ENCODE results near the gene CANT1. TPM values are rescaled to one million over a fixed set of nuclear protein-coding genes. Genes with fewer than 3 reads are reported as not detected.
A peak's percentile ranks its signal among the peaks of the same experiment; 100 is the strongest.

Gene CANT1
- total and polyA plus RNA-seq, 2 of the 13 experiments (the other 11 are each of a cell fraction or from before 2014, with no cell fraction given) = 34.1 to 42.1 TPM

DNA sequence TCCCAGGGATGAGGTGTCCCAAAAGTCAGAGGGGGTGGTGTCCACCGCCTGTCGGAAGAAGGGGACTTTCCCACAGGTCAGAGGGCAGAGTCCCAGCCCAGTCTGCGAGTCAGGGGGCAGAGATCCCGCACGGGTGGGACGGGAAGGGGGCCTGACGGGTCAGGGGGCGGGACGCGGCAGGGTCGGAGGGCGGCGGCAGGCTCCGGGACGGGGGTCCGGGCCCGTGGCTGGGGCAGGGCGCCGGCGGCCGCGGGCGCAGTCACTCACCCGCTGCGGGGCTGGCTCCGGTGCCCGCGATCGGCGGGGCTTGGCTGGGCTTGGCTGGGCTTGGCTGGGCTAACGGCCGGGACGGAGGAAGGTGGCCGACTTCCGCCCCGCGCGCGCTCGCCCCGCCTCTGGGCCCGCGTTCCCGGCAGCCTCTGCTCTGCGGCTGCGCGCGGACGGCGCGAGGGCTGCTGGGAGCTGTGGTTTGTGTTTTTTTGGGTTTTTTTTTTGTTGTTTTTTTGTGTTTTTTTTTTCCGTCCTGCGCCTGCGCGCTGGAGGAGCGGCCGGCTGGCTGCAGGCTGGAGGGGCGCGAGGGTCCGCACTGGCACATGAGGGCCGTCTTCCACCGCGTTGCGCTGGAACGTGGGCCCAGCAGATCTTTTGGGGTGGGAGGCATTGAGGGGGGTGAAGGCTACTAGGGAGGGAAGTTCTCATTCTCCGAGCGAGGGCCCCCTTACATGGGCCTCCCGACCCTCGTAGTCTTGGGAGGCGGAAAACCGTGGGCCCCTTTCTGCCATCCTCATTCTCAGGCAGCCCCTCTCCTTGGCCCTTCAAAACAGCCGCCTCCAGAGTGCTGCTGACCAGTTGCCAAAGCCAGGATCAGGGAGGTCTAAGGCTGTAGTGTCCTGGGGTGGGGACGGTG is at the start of gene CANT1 (continued):
- TF ChIP-seq, protein P1, sequence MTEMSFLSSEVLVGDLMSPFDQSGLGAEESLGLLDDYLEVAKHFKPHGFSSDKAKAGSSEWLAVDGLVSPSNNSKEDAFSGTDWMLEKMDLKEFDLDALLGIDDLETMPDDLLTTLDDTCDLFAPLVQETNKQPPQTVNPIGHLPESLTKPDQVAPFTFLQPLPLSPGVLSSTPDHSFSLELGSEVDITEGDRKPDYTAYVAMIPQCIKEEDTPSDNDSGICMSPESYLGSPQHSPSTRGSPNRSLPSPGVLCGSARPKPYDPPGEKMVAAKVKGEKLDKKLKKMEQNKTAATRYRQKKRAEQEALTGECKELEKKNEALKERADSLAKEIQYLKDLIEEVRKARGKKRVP (CRISPR knock-in tag; IDR thresholded peaks at IDR 0.05) = no peak
- TF ChIP-seq RXRA (CRISPR knock-in tag; IDR thresholded peaks at IDR 0.05) (peak; percentile 63), XBP1 (CRISPR knock-in tag; IDR thresholded peaks at IDR 0.05) (no peak), ARNT (IDR thresholded peaks at IDR 0.05) (no peak), ONECUT2 (CRISPR knock-in tag; IDR thresholded peaks at IDR 0.05) (no peak), ZNF34 (CRISPR knock-in tag; IDR thresholded peaks at IDR 0.05; ENCODE audit: borderline replicate concordance) (no peak), ZMYM3 (CRISPR knock-in tag; IDR thresholded peaks at IDR 0.05) (no peak), ZKSCAN5 (CRISPR knock-in tag; IDR thresholded peaks at IDR 0.05) (no peak), ZMYM4 (CRISPR knock-in tag; IDR thresholded peaks at IDR 0.05) (peak; percentile 45), PLRG1 (conservative IDR thresholded peaks at IDR 0.05) (no peak), MXD4 (CRISPR knock-in tag; IDR thresholded peaks at IDR 0.05) (peak; percentile 70; the same call in 1 of the 2 replicates), REL (CRISPR knock-in tag; conservative IDR thresholded peaks at IDR 0.05) (no peak), DNMT3B (CRISPR knock-in tag; conservative IDR thresholded peaks at IDR 0.05) (no peak), SNAI1 (CRISPR knock-in tag; IDR thresholded peaks at IDR 0.05; ENCODE audit: borderline replicate concordance) (no peak), CBX2 (IDR thresholded peaks at IDR 0.05; ENCODE audit: low read depth, low read length) (no peak), CBX2 (CRISPR knock-in tag; IDR thresholded peaks at IDR 0.05; ENCODE audit: low read depth) (no peak)
- TF ChIP-seq, protein P2, sequence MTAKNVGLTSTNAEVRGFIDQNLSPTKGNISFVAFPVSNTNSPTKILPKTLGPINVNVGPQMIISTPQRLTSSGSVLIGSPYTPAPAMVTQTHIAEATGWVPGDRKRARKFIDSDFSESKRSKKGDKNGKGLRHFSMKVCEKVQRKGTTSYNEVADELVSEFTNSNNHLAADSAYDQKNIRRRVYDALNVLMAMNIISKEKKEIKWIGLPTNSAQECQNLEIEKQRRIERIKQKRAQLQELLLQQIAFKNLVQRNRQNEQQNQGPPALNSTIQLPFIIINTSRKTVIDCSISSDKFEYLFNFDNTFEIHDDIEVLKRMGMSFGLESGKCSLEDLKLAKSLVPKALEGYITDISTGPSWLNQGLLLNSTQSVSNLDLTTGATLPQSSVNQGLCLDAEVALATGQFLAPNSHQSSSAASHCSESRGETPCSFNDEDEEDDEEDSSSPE (CRISPR knock-in tag; IDR thresholded peaks at IDR 0.05) = peak; percentile 85
- TF ChIP-seq, protein P3, sequence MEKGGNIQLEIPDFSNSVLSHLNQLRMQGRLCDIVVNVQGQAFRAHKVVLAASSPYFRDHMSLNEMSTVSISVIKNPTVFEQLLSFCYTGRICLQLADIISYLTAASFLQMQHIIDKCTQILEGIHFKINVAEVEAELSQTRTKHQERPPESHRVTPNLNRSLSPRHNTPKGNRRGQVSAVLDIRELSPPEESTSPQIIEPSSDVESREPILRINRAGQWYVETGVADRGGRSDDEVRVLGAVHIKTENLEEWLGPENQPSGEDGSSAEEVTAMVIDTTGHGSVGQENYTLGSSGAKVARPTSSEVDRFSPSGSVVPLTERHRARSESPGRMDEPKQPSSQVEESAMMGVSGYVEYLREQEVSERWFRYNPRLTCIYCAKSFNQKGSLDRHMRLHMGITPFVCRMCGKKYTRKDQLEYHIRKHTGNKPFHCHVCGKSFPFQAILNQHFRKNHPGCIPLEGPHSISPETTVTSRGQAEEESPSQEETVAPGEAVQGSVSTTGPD (CRISPR knock-in tag; IDR thresholded peaks at IDR 0.05) = no peak
- TF ChIP-seq, protein P4, sequence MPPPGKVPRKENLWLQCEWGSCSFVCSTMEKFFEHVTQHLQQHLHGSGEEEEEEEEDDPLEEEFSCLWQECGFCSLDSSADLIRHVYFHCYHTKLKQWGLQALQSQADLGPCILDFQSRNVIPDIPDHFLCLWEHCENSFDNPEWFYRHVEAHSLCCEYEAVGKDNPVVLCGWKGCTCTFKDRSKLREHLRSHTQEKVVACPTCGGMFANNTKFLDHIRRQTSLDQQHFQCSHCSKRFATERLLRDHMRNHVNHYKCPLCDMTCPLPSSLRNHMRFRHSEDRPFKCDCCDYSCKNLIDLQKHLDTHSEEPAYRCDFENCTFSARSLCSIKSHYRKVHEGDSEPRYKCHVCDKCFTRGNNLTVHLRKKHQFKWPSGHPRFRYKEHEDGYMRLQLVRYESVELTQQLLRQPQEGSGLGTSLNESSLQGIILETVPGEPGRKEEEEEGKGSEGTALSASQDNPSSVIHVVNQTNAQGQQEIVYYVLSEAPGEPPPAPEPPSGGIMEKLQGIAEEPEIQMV (CRISPR knock-in tag; IDR thresholded peaks at IDR 0.05; ENCODE audit: low read depth) = no peak; the same call in 1 of the 2 replicates
- TF ChIP-seq, protein P5, sequence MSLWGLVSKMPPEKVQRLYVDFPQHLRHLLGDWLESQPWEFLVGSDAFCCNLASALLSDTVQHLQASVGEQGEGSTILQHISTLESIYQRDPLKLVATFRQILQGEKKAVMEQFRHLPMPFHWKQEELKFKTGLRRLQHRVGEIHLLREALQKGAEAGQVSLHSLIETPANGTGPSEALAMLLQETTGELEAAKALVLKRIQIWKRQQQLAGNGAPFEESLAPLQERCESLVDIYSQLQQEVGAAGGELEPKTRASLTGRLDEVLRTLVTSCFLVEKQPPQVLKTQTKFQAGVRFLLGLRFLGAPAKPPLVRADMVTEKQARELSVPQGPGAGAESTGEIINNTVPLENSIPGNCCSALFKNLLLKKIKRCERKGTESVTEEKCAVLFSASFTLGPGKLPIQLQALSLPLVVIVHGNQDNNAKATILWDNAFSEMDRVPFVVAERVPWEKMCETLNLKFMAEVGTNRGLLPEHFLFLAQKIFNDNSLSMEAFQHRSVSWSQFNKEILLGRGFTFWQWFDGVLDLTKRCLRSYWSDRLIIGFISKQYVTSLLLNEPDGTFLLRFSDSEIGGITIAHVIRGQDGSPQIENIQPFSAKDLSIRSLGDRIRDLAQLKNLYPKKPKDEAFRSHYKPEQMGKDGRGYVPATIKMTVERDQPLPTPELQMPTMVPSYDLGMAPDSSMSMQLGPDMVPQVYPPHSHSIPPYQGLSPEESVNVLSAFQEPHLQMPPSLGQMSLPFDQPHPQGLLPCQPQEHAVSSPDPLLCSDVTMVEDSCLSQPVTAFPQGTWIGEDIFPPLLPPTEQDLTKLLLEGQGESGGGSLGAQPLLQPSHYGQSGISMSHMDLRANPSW (CRISPR knock-in tag; IDR thresholded peaks at IDR 0.05; ENCODE audit: borderline replicate concordance) = no peak
